K562 (cell line): ENCODE results near the gene RANBP3.

Experiments
- CBX1 ChIP-seq: sonication (generic); IDR thresholded peaks from 2 replicates; pipeline ENCODE4 v1.6.1; 2016; ENCODE audit warnings: antibody characterized with exemption, low read depth, mild to moderate bottlenecking
- CTCF ChIP-seq, 3 experiments: IDR thresholded peaks in 2 of 3; conservative IDR thresholded peaks in 1 of 3; 2 replicates each; pipeline ENCODE4 v1.5.1; 2011 to 2012; ENCODE audit warnings: low read length in 3 of 3, mild to moderate bottlenecking in 3 of 3, control low read depth in 2 of 3, improper control_type of control experiment in 1 of 3, inconsistent platforms in 1 of 3, low read depth in 1 of 3, mixed read lengths in 1 of 3, moderate library complexity in 1 of 3; ENCODE audit not compliant: insufficient read depth in 2 of 3
- HINFP ChIP-seq: fragments of 450-650 bp; conservative IDR thresholded peaks from 2 replicates; pipeline ENCODE4 v1.6.1; 2016; ENCODE audit warnings: missing genetic modification characterization, low read depth, mild to moderate bottlenecking, control low read depth, missing compliant biosample characterization
- USF2 ChIP-seq: sonication (generic); formaldehyde crosslinking; IDR thresholded peaks from 2 replicates; pipeline ENCODE4 v1.5.0; 2020; ENCODE audit warnings: missing genetic modification reagents

- no peak for TF ChIP-seq USF2 (CRISPR knock-in tag)
- no peak for TF ChIP-seq HINFP (tag)
- no peak for TF ChIP-seq CTCF (IDR thresholded peaks at IDR 0.05 in 2 of 3, conservative IDR thresholded peaks at IDR 0.05 in 1 of 3; ENCODE audit: insufficient read depth in 2 of 3, low read depth in 1 of 3, low read length in 3 of 3)
- TF ChIP-seq CBX1 = no peak
These were observed 29.9 kb upstream of the RANBP3 start for GRCh38 chr19:6007866-6008265.
